A549 (cell line): ENCODE data around the gene CDC42EP5. TPM values are rescaled to one million over a fixed set of nuclear protein-coding genes. Genes with fewer than 3 reads are reported as not detected.
A peak's percentile ranks its signal among the peaks of the same experiment; 100 is the strongest.

Experiments
- ATAC-seq, 2 experiments: fragments of 200-7000 bp in 1 of 2; fragments of >200 bp in 1 of 2; cut with Nextera tagmentation in 1 of 2; cut with Tn5 transposase in 1 of 2; 3 replicates each; pipeline versions ENCODE4 v1.8.0 to v1.9.1; 2018 to 2020; ENCODE audit warnings: mild to moderate bottlenecking in 1 of 2, moderate library complexity in 1 of 2
- CTCF ChIA-PET: fragments of 300-600 bp; sonication (Branson Sonifier 250); formaldehyde crosslinking; extraction: SDS; loops from one replicate; lab custom pipeline; 2021; ENCODE audit warnings: antibody characterized with exemption, inconsistent platforms; lab: Yijun Ruan, JAX
- POLR2A ChIA-PET: fragments of 350-600 bp; formaldehyde crosslinking; extraction: SDS; loops from one replicate; lab custom pipeline; 2021; ENCODE audit warnings: antibody characterized with exemption, inconsistent platforms; lab: Yijun Ruan, JAX
- DNase-seq, 2 experiments: peaks; one replicate each; pipeline versions ENCODE4 v3.0.0 to v3.0.0-alpha.2; 2011 to 2016; ENCODE audit warnings: low read depth in 1 of 2, low spot score in 1 of 2
- FAIRE-seq: peaks from 2 replicates; lab custom pipeline; 2011; peaks lifted over from hg19 to GRCh38; lab: Jason Lieb, UNC
- H3K27ac ChIP-seq, 2 experiments: fragments of >200 bp; sonication (Bioruptor Twin); formaldehyde crosslinking; 3 replicates each; pipeline ENCODE4 v1.5.1; 2016 to 2017
- H3K4me1 ChIP-seq: fragments of >200 bp; sonication (Bioruptor Twin); formaldehyde crosslinking; 3 replicates; pipeline ENCODE4 v1.6.1; 2016
- H3K4me2 ChIP-seq: fragments of >200 bp; sonication (Bioruptor Twin); formaldehyde crosslinking; 3 replicates; pipeline ENCODE4 v1.6.1; 2016
- H3K4me3 ChIP-seq: fragments of >200 bp; sonication (Bioruptor Twin); formaldehyde crosslinking; 3 replicates; pipeline ENCODE4 v1.5.1; 2016
- H3K9me3 ChIP-seq: fragments of >200 bp; sonication (Bioruptor Twin); formaldehyde crosslinking; 3 replicates; pipeline ENCODE4 v1.6.1; 2016
- CBX2 ChIP-seq: fragments of 200-600 bp; sonication (generic); IDR thresholded peaks from 2 replicates; pipeline ENCODE4 v1.6.1; 2016; ENCODE audit warnings: low read depth, mild to moderate bottlenecking, borderline replicate concordance
- CEBPB ChIP-seq, 2 experiments: fragments of >200 bp in 1 of 2; sonication (Bioruptor Twin) in 1 of 2; formaldehyde crosslinking in 1 of 2; IDR thresholded peaks; 2 replicates each; pipeline ENCODE4 v1.6.1; 2012 to 2016
- CHD2 ChIP-seq: fragments of 150-350 bp; IDR thresholded peaks from 2 replicates; pipeline ENCODE4 v1.6.1; 2014; ENCODE audit warnings: low read length; ENCODE audit not compliant: partially characterized antibody
- EHF ChIP-seq: fragments of 250-450 bp; sonication (Bioruptor Pico); IDR thresholded peaks from 2 replicates; pipeline ENCODE4 v1.5.0; 2020; ENCODE audit warnings: mild to moderate bottlenecking
- EHMT2 ChIP-seq: fragments of 200-600 bp; sonication (generic); IDR thresholded peaks from 2 replicates; pipeline ENCODE4 v1.6.1; 2016; ENCODE audit warnings: antibody characterized with exemption, low read depth, mild to moderate bottlenecking, moderate library complexity
- ESRRA ChIP-seq: fragments of 150-350 bp; IDR thresholded peaks from 2 replicates; pipeline ENCODE4 v1.6.1; 2014; ENCODE audit warnings: mild to moderate bottlenecking, low read length, borderline replicate concordance
- HOXA7 ChIP-seq: fragments of 250-450 bp; sonication (Bioruptor Pico); IDR thresholded peaks from 2 replicates; pipeline ENCODE4 v1.5.0; 2020; ENCODE audit warnings: mild to moderate bottlenecking, moderate library complexity
- HOXB5 ChIP-seq: fragments of 250-450 bp; sonication (Bioruptor Pico); IDR thresholded peaks from 2 replicates; pipeline ENCODE4 v1.5.0; 2020; ENCODE audit warnings: mild to moderate bottlenecking, moderate library complexity
- JUNB ChIP-seq: fragments of >200 bp; sonication (Bioruptor Twin); formaldehyde crosslinking; IDR thresholded peaks from 2 replicates; pipeline ENCODE4 v1.6.1; 2016
- KDM1A ChIP-seq: fragments of 200-600 bp; sonication (generic); IDR thresholded peaks from 2 replicates; pipeline ENCODE4 v1.6.1; 2016; ENCODE audit warnings: low read depth, mild to moderate bottlenecking
- KDM5A ChIP-seq: fragments of 200-600 bp; sonication (generic); IDR thresholded peaks from 2 replicates; pipeline ENCODE4 v1.6.1; 2016; ENCODE audit warnings: antibody characterized with exemption, mild to moderate bottlenecking
- MYC ChIP-seq: IDR thresholded peaks from 2 replicates; pipeline ENCODE4 v1.6.1; 2012; ENCODE audit warnings: mild to moderate bottlenecking, inconsistent platforms, low read length, improper control_type of control experiment, borderline replicate concordance
- NR3C1 ChIP-seq: fragments of >200 bp; sonication (Bioruptor Twin); formaldehyde crosslinking; IDR thresholded peaks from 3 replicates; pipeline ENCODE4 v1.6.1; 2017
- POLR2A ChIP-seq: IDR thresholded peaks from 2 replicates; pipeline ENCODE4 v1.6.1; 2012; ENCODE audit warnings: mild to moderate bottlenecking, low read length
- POLR2AphosphoS2 ChIP-seq: conservative IDR thresholded peaks from 2 replicates; pipeline ENCODE4 v1.6.1; 2012; ENCODE audit warnings: low read length, improper control_type of control experiment, inconsistent platforms
- RCOR1 ChIP-seq: fragments of 150-350 bp; IDR thresholded peaks from 2 replicates; pipeline ENCODE4 v1.6.1; 2014; ENCODE audit warnings: antibody characterized with exemption, low read length, low read depth
- SMC3 ChIP-seq: fragments of >200 bp; sonication (Bioruptor Twin); formaldehyde crosslinking; IDR thresholded peaks from 3 replicates; pipeline ENCODE4 v1.6.1; 2018; ENCODE audit warnings: inconsistent platforms
- TFCP2L1 ChIP-seq: fragments of 250-450 bp; sonication (Bioruptor Pico); IDR thresholded peaks from 2 replicates; pipeline ENCODE4 v1.5.0; 2021; ENCODE audit warnings: mild to moderate bottlenecking
- ZNF302 ChIP-seq: fragments of 250-450 bp; sonication (Bioruptor Pico); IDR thresholded peaks from 2 replicates; pipeline ENCODE4 v1.9.0; 2021; ENCODE audit warnings: inconsistent platforms, mild to moderate bottlenecking, moderate library complexity
- ZSCAN20 ChIP-seq: fragments of 250-450 bp; sonication (Bioruptor Pico); IDR thresholded peaks from 2 replicates; pipeline ENCODE4 v1.8.0; 2022; ENCODE audit warnings: mild to moderate bottlenecking, moderate library complexity
- WGBS: methylation state at CpG from one replicate; pipeline ENCODE4 v1.1.6; 2017; ENCODE audit errors: missing lambda C conversion rate; 5-methylcytosine and 5-hydroxymethylcytosine counted together
- polyA plus RNA-seq, 4 experiments: library from polyadenylated mRNA; depleted of rRNA in 3 of 4; stranded (reverse); fragments of >200 nt; fragmentation: RNase III in 1 of 4; extraction: RNeasy Plus Mini Kit Qiagen cat#74134 plus additional on column Dnase treatment in 1 of 4; gene quantifications; 2 replicates in 3 of 4; 3 replicates in 1 of 4; pipeline ENCODE4 v1.2.3, GENCODE V29; 2011 to 2017
- TF ChIP-seq, protein P1 (sequence below): fragments of >200 bp; sonication (Bioruptor Twin); formaldehyde crosslinking; IDR thresholded peaks from 3 replicates; pipeline ENCODE4 v1.6.1; 2016
- TF ChIP-seq, protein P2 (sequence below): fragments of 450-650 bp; IDR thresholded peaks from 2 replicates; pipeline ENCODE4 v1.6.1; 2014; ENCODE audit warnings: antibody characterized with exemption
- TF ChIP-seq, protein P3 (sequence below): fragments of 150-350 bp; IDR thresholded peaks from 2 replicates; pipeline ENCODE4 v1.6.1; 2014; ENCODE audit warnings: low read depth, mild to moderate bottlenecking, low read length
- TF ChIP-seq, protein P4 (sequence below): fragments of 250-450 bp; sonication (Bioruptor Pico); IDR thresholded peaks from 2 replicates; pipeline ENCODE4 v1.5.0; 2020; ENCODE audit warnings: low read depth, mild to moderate bottlenecking, moderate library complexity
- TF ChIP-seq, protein P5 (sequence below): IDR thresholded peaks from 2 replicates; pipeline ENCODE4 v1.6.1; 2012; ENCODE audit warnings: low read depth, borderline replicate concordance

The CDC42EP5 gene
- polyA plus RNA-seq, 2 of the 4 experiments (the other 2 are of a cell fraction), result not detected

DNA sequence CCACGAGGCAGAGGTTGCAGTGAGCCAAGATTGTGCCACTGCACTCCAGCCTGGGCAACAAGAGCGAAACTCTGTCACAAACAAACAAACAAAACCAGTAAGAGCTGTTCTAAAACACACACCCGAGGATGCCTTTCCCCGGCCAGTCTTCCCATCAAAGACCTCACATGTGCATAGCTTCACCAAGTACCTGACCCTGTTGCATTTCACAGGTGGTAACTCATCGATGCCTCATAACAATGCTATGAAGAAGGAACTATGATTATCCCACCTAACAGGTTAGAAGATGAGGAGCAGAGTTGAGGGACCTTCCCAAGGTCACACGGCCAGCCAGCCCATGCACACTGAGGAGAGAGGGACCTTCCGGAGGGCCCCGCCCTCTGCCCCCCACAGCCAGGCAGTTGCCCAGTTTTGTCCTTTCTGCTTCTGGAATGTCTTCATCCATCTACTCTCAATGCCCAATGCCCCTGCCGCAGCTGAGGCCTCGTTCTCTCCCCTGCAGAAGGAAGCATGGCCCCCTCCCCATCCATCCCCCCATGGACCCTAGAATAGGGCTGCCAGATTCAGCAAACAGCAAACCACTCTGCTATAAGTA, 40.9 kb downstream of the CDC42EP5 start:
- POLR2A ChIA-PET, result interaction anchor here (0.9 to 2.2 kb wide), 2 partner anchors 11 to 16 kb away, joined by 3 to 11 read pairs; partner anchors contain the start of gene LENG8
- Histone ChIP-seq H3K27ac (no peak overlapping the region), H3K4me1 (peaks cover 24% of the 10 kb centered on the region), H3K4me2 (no peak overlapping the region; the same call in 2 of the 3 replicates), H3K4me3 (no peak overlapping the region), H3K9me3 (no peaks in the 10 kb centered on the region)
- no peak for ATAC-seq
- 69% methylated on average over 10 of the region's 10 CpGs for WGBS
- CTCF ChIA-PET, result interaction anchor here (0.6 to 1.4 kb wide), 3 partner anchors 16 to 259 kb away, joined by 3 to 5 read pairs (median 3); partner anchors contain the start of gene LENG8
- TF ChIP-seq SMC3, result no peak
- TF ChIP-seq POLR2A, result no peak
- TF ChIP-seq, protein P1, sequence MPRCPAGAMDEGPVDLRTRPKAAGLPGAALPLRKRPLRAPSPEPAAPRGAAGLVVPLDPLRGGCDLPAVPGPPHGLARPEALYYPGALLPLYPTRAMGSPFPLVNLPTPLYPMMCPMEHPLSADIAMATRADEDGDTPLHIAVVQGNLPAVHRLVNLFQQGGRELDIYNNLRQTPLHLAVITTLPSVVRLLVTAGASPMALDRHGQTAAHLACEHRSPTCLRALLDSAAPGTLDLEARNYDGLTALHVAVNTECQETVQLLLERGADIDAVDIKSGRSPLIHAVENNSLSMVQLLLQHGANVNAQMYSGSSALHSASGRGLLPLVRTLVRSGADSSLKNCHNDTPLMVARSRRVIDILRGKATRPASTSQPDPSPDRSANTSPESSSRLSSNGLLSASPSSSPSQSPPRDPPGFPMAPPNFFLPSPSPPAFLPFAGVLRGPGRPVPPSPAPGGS, result no peak
- TF ChIP-seq CEBPB (IDR thresholded peaks at IDR 0.05), result no peak
- no peak for TF ChIP-seq EHF (CRISPR knock-in tag)
- no peak for TF ChIP-seq CHD2
- no peak for TF ChIP-seq HOXA7 (CRISPR knock-in tag)
- TF ChIP-seq POLR2AphosphoS2, result no peak
- no peak for TF ChIP-seq CBX2
- TF ChIP-seq, protein P2, sequence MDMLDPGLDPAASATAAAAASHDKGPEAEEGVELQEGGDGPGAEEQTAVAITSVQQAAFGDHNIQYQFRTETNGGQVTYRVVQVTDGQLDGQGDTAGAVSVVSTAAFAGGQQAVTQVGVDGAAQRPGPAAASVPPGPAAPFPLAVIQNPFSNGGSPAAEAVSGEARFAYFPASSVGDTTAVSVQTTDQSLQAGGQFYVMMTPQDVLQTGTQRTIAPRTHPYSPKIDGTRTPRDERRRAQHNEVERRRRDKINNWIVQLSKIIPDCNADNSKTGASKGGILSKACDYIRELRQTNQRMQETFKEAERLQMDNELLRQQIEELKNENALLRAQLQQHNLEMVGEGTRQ, result no peak
- no peak for TF ChIP-seq HOXB5 (CRISPR knock-in tag)
- TF ChIP-seq MYC, result no peak
- FAIRE-seq, result no peak
- no peak for DNase-seq

DNA sequence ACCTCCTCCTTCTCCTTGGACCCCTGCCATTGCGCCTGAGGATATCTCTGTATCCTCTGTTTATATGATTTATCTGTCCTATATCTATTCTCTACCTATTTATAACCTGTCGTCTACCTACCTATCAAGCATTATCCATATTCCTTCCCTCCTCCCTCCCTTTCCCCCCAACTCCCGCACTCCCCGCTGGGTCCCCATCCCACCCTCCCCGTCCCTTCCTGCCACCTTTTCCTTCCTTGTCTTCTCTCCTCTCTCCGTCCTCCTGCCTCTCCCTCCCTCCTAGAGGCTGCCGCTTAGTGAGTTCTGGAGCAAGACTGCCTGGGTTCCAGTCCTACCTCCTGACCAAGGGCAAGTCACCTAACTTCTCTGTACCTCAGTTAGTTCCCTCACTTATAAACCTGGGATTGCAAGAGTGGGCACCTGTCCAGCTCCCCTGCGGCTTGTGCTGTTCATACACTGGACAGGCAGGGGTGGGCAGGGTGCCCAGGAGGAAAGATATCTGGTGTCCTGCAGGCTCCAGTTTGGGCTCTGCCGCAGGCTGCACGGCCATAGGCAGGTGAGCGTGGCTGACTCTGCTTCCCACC, 41.7 kb downstream of the CDC42EP5 start:
- DNase-seq, result peak in 1 of 2 experiments; percentile 41
- Histone ChIP-seq H3K4me3 (peak overlapping the region; percentile 43), H3K27ac (no peak overlapping the region), H3K4me2 (peak overlapping the region; percentile 98), H3K9me3 (no peaks in the 10 kb centered on the region), H3K4me1 (peaks cover 24% of the 10 kb centered on the region)
- ATAC-seq, result peak; percentile 8 to 22; a peak in 3 of 6 replicates
- CTCF ChIA-PET, result interaction anchor here (0.6 to 4.5 kb wide), 6 partner anchors 8 to 258 kb away, joined by 3 to 39 read pairs (median 4); partner anchors contain the start of gene LENG8
- 33% methylated on average over 8 of the region's 11 CpGs for WGBS
- FAIRE-seq, result no peak
- no peak for TF ChIP-seq EHMT2
- TF ChIP-seq JUNB, result no peak
- no peak for TF ChIP-seq POLR2A
- no peak for TF ChIP-seq HOXB5 (CRISPR knock-in tag)
- TF ChIP-seq, protein P3, sequence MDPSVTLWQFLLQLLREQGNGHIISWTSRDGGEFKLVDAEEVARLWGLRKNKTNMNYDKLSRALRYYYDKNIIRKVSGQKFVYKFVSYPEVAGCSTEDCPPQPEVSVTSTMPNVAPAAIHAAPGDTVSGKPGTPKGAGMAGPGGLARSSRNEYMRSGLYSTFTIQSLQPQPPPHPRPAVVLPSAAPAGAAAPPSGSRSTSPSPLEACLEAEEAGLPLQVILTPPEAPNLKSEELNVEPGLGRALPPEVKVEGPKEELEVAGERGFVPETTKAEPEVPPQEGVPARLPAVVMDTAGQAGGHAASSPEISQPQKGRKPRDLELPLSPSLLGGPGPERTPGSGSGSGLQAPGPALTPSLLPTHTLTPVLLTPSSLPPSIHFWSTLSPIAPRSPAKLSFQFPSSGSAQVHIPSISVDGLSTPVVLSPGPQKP, result no peak
- TF ChIP-seq MYC, result no peak
- no peak for TF ChIP-seq KDM1A
- TF ChIP-seq ZSCAN20, result no peak
- no peak for TF ChIP-seq NR3C1
- TF ChIP-seq CHD2, result no peak
- TF ChIP-seq RCOR1, result no peak
- no peak; the same call in 1 of the 2 replicates for TF ChIP-seq TFCP2L1 (CRISPR knock-in tag)
- no peak for TF ChIP-seq KDM5A
- no peak for TF ChIP-seq ZNF302 (CRISPR knock-in tag)
- TF ChIP-seq, protein P4, sequence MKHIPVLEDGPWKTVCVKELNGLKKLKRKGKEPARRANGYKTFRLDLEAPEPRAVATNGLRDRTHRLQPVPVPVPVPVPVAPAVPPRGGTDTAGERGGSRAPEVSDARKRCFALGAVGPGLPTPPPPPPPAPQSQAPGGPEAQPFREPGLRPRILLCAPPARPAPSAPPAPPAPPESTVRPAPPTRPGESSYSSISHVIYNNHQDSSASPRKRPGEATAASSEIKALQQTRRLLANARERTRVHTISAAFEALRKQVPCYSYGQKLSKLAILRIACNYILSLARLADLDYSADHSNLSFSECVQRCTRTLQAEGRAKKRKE (CRISPR knock-in tag), result no peak
- TF ChIP-seq, protein P5, sequence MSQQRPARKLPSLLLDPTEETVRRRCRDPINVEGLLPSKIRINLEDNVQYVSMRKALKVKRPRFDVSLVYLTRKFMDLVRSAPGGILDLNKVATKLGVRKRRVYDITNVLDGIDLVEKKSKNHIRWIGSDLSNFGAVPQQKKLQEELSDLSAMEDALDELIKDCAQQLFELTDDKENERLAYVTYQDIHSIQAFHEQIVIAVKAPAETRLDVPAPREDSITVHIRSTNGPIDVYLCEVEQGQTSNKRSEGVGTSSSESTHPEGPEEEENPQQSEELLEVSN, result no peak
- TF ChIP-seq ESRRA, result no peak
- POLR2A ChIA-PET, result interaction anchor here (0.9 to 2.2 kb wide), 5 partner anchors 7 to 242 kb away, joined by 3 to 11 read pairs (median 3); partner anchors contain the start of genes LENG8 and MBOAT7
